ENCODE results near the gene NPBWR2.

GRCh38 chr20:64154590-64155257 is 47.4 kb upstream of the NPBWR2 start:
- TF ChIP-seq POLR2AphosphoS5 (IDR thresholded peaks at IDR 0.05; ENCODE audit: insufficient read depth, low read depth, low read length): no peak
- TF ChIP-seq CTCF (IDR thresholded peaks at IDR 0.05; ENCODE audit: extremely low read depth in 1 of 2, insufficient read depth in 1 of 2, low read depth in 1 of 2, low read length in 2 of 2): no peak
- no peak for TF ChIP-seq EZH2 (IDR thresholded peaks at IDR 0.05; ENCODE audit: borderline replicate concordance, low read depth, low read length, severe bottlenecking)
- no peak for TF ChIP-seq POLR2A (IDR thresholded peaks at IDR 0.05; ENCODE audit: low read depth, low read length)
